Activated CD4-positive, alpha-beta T cell treated with anti-CD3 and anti-CD28 coated beads, Interleukin-10, Interleukin-2, amounts not matched to agents 100 ng/mL and 50 ng/mL, durations not matched to agents 16 hours and 8 hours (primary cell): ENCODE measurements around the gene RHOT2.
"Not testable (repeated sequence)": the region's sequence is repeated elsewhere in the genome, so short reads cannot be mapped to it uniquely, and the experiment has no call there.

ENCODE experiments used
- DNase-seq: peaks from one replicate; pipeline ENCODE4 v3.0.0-alpha.2; 2020

The RHOT2 gene

DNA sequence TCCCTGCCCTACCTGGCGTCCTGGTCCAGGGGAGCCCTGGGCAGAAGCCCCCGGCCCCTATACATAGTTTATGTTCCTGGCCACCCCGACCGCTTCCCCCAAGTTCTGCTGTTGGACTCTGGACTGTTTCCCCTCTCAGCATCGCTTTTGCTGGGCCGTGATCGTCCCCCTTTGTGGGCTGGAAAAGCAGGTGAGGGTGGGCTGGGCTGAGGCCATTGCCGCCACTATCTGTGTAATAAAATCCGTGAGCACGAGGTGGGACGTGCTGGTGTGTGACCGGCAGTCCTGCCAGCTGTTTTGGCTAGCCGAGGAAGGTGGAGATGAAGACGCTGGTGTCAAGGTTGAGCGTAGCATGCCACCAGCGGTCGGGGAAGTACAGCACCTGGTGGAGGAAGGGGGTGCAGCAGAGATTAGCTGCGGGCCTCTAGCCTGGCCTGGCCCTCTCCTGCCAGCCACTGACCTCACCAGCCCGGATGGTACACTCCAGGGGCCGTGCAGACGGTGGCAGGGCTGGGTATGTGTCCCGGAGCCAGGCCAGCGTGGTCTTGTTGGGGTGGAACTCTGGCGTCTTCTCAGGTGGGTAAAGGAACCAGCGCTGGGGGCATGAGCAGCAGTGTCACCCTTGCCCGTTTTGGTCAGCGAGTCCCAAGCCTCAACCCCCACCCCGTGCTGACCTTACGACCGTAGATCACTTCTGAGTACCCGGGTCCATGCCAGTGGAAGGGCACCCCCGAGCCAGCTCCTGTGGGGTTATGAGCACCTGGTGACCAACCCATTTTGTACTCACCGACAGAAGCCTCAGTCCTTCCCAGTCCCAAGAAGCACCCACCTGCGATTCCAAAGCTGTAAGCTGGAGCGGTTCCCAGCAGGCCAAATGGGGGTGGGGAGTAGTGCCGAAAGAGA is 14.8 kb downstream of the RHOT2 start:
- DNase-seq: no peak

DNA sequence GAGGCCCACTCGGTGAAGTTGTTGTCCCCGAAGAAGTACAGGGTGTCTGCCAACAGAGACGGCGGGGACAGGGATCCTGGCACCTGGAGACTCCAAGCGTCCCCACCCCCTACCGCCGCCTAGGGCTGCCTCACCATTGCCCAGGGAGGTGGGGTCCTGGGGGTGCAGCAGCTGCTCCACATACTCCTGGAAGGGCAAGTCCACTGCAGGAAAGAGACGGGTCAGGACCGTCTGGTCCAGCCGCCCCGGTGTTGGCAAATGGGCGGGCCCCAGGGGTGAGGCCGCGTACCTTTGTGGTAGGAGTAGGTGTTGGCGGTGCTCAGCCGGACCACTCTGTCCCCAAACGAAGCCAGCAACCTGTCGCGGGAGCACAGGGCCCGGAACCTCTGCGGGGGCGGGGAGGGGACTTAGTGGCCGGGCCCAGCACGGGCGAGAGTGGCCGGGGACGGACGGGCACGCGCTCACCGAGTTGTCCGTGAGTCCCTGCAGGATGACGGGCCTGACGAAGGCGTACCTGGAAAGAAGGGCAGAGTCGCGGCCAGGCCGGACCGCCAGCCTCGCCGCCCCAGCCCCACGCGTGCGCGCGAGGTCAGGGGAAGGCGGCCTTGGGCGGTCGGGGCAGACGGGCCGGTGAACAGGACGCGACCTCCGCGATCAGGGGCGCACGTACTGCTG is 15.6 kb downstream of the RHOT2 start:
- DNase-seq: no peak

DNA sequence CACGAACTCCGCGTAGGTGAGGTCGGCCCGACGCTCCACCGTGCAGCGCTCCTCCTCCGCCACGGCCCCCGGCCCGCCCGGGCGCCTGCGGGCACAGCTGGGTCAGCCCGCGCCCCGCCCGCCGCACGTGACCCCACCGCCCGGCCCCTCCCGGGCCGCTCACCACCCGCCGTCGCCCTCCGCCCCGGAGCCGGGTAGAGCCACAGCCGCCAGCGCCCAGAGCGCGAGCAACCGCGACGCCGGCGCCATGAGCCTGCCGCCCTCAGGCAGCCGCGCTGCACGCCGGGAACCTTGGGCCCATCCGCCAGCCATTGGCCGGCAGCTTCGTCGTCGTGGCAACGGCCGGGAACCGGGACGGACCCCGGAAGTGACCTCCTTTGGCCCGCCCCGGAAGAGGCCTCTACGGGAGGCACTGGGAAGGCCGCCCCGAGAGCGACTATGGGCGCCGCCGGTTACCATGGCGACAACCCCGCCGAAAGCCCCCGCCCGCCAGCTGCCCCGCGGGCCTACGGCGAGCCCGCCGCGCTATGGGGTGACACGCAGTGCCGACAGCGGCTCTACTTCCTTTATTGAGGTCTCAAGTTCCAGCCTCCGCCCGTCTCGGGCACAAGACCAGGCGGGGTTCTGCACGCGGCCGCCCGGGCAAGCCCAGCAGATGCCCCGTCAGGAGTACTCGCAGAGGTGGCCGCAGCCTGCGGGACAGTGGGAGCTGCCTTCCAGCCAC is 16.3 kb downstream of the RHOT2 start, which contains the start of gene JMJD8:
Gene JMJD8 (minus strand): TSS at position 264 of the 724 bp plus-strand sequence. CDS start 15 bp downstream, at position 249.
- DNase-seq: peak; percentile 99

DNA sequence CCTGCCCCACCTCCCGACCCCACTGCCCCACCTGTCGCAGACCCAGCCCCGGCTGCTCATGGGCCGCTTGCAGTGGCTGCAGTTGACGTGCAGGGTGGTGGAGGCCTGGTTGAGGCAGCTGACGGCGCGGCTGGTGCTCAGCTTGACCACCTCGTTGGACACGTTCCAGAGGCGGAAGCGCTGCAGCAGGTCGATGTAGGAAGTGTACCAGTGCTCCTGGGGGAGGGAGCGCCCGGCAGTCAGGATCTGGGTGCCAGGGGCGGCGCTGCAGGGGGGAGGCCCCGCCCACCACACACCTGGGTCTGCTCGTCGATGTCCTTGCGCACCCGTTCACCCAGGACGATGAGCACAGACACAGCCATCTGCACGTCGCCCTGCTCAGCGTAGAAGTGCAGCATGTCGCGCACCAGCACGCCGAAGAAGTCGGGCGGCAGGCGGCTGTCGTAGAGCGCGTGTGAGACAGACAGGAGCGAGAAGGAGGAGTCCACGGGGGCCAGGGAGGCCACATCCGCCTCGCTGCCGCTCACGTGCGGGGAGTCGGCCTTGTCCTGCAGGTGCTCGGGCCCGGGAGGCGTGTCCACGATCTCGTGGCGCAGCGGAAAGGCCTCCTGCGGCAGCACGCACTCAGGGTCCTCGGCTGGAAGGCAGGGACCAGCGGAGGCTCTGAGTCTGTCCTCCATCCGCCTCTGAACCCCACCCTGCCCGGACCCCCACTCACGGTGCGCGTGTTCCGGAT is 17.2 kb downstream of the RHOT2 start:
- no peak for DNase-seq

DNA sequence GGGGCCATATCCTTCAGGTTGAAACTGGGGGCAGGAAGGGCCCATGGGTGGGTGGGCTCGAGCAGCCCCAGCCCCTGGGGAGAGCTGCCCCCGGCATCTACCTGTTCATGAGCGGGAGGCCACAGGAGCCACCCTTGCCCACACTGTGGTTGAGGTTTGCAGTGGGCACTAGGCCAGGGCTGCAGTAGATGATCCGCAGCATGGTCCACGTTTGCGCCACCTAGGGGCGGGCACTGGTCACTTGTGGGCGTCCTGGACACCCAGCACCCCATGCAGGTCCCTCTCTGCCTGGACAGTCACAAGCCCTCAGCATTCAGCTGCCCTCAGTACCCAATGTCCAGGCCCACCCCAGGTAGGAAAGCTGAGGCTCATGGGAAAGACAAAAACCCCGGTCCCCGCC is 18.0 kb downstream of the RHOT2 start:
- DNase-seq: no peak

DNA sequence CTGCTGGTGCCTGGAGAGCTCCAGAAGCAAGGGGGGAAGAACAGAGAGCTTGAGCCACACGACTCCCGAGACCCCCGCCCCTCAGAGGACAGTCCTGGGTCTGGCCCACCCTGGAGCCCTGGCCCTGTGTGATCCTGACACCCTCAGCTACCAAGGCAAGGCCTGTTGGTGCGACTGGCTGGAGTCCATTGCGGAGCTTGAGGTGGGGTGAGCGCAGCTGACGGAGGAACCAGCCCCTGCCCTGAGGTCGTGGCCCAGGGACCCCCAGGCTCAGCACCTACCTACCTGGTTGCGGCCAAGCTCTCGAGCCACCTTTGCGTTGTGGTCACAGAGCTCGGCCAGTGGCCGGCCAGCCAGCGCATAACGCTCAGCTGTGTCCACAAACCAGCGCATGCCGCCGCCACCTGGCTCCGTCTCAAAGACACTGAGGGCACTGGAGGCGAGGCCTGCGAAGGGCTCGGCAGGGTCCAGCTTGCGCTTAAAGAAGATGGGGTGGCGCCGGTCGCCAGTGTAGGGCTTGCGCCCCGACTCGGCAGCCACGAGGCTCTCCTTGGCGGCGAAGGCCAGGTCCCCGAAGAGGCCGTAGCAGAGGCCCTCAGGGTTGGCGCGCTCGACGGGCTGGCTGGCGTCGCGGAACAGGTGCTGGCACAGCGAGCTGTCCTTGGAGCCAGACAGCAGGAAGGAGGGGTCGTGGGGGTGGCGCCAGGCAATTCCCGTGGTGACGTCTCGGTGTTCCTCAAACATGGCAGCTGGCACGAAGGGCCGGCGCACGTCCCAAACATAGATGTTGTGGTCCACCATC is 18.7 kb downstream of the RHOT2 start:
- DNase-seq: no peak

DNA sequence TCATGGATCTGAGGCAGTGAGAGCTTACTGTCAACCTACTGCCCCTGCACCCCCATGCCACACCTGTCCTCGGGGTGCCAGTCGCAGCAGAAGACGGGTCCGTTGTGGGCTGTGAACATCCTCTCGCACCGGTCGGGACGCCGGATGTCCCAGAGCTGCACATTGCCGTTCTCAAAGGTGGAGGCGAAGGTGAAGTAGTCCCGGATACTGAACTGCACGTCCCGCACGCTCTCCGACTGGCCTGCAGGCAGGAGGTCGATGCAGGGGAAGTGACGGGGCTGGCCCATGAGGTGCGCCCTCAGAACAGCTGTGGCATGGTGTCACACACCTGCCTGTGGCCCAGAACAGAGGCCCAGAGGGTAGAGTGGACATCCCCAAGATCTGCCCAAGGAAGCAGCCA is 19.6 kb downstream of the RHOT2 start:
- DNase-seq: no peak

DNA sequence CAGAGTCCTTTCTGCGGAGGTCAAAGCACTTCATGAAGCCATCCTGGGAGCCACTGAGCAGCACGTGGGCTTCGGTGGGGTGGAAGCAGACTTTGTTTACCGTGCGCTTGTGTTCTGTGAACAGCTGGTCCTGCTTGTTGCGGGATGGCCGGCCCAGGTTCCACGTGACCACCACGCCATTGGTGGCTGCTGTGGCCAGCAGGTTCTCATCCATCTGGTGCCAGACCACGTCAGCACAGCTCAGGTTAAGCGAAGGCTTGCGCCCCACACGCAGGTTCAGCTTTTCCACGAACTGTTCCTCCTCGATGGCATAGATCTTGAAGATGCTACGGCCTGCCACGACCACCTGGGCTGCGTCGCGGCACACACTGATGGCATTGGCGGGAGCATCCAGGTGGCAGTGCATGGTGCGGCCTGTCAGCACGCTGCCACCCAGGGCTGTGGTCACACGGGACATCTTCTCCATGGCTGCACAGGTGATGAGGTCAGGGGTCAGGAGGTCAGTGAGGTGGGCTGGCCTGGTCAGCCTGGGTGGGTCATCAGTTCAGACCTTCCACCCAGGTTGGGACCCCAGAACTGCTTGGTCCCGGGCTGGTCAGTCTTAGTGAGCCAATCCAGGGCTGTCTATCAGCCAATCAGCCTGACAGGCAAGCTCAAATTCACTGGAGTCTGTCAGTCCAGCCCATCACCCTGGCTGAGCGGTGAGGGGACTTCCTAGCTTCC is 21.4 kb downstream of the RHOT2 start:
- DNase-seq: no peak

DNA sequence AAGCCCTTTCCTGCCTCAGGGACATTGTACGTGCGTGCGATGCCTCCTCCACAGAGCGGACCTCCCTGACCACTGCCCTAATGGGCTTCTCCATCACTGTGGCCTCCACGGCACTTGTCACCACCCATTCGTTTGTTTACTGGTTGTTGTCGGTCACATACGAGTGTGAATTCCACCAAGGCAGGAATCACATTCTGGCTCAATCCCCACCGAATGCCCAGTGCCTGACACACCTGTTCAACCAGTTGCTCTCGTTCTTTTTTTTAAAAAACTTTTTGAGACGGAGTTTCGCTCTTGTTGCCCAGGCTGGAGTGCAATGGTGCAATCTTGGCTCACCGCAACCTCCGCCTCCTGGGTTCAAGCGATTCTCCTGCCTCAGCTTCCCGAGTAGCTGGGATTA is 23.3 kb downstream of the RHOT2 start:
- DNase-seq: not testable (repeated sequence)

DNA sequence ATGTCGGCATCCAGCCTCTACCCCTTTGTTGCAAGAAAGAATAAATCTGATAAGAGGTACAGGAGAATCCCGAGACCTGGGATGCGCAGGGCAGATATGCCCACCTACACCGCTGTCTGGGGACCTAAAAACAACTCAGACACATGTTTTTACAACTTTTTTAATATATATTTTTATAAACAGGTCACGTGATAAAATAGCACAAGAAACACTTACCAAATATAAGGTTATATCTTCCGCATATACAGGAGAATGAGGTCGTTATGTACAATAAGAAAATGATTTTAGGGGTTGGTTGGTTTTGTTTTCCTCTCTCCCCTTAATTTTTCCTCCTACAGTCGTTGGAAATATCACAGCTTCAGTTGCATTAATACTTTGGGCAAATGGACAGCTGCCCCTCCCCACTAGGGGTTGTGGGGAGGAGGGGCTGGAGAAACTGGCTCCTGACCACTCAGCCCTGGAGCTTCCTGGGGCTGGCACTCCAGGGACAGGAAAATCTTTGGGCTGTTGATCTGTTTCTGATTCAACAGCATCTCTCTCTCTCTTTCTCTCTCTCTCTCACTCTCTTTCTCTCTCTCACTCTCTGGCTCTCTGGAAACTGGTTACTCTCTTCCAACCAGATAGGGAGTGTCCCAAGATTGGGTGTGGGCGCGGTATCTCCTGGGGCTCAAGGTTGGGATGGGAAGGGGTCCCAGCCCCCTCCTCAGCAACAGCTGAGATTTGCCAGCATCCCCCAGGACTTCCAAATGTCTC is 24.6 kb downstream of the RHOT2 start:
- DNase-seq: no peak

DNA sequence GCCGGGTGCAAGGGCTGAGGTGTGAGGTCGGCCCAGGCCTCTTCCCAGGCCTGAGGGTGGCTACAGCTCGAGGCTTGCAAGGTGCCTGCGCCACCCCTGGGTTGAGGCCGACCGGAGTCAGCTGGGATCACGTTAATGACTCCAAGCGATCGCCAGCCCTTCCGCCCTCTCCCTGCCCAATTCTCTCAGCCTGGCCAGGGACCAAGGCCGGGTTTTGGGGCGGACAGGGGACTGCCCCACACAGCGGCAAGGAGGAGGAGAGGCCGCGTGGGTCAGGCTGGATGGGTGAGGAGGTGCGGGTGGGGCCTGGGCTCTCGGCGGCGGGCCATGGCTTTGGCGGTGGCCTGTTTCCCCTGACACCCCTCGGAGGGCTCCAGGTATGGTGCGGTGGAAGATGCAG is 25.4 kb downstream of the RHOT2 start:
- no peak for DNase-seq

DNA sequence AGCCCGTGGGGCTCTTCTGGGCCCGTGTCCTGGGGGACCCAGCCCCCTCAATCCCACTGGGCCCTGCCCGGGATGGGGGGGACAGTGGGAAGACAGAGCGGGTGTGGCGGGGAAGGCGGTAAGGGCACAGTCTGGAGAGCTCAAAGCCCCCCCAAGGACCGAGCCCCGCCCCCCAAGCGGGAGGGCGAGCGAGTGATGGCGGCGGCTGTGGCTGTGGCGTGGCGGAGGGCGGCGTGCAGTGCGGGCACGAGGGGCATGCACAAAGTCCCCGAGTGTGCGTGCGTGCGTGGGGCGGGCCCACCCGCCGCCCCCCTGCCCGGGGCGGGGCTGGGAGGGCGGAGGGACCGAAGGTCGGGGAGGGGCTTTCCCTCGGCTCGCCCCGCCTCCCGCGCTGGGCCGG is 25.8 kb downstream of the RHOT2 start:
- DNase-seq: no peak

DNA sequence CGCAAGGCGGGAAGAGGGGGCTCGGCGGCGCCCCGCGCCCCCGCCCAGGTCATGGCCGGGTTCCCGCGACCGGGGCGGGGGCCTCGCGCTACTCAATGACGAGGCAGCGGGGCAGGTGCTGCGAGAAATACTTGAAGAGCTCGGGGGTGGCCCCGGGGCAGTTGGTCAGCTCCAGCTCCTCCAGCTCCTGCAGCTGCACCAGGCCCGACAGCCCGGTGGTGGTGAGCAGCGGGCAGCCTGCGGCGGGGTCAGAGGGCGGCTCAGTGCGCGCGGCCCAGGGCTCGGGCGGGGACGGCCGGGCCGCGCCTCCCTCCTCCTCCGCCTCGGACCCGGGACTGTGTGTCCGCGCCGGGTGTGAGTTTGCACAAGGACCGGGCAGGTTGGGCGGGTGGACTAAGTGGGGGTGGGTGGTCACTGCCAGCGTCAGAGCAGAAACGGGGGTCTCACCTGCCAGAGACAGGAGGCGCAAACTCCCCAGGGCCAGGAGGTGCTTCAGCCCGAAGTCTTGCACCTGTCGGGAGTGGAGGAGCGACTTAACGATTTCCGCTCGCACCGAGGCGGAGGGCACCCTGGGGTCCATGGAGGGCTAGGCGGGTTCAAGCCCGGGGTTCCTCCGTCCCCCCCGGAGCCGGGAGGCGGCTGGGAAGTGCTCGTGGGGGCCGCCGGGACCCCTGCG is 26.4 kb downstream of the RHOT2 start:
- no peak for DNase-seq

DNA sequence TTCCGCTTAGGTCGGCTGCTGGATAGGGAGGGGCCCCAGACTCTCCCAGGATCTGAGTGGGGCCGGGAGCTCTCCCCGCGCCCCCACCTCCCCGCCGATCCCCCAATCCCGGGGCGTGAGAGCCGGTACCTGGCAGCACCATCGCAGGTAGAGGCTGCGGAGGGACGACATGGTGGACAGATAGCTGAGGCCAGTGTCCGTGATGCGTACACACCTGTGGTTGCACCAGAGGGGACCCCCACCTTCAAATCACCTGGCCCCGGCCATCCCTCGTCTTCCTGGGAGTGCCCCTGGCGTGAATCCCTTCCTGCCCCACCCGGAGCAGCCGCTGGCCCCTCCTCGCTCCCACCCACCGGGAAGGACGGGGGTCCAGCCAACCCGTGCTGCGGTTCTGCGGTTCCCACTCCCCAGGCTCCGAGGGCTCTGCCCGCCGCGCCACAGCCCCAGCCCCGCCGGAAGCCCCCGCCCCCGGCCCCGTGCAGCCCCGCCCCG is 27.0 kb downstream of the RHOT2 start:
- DNase-seq: no peak

DNA sequence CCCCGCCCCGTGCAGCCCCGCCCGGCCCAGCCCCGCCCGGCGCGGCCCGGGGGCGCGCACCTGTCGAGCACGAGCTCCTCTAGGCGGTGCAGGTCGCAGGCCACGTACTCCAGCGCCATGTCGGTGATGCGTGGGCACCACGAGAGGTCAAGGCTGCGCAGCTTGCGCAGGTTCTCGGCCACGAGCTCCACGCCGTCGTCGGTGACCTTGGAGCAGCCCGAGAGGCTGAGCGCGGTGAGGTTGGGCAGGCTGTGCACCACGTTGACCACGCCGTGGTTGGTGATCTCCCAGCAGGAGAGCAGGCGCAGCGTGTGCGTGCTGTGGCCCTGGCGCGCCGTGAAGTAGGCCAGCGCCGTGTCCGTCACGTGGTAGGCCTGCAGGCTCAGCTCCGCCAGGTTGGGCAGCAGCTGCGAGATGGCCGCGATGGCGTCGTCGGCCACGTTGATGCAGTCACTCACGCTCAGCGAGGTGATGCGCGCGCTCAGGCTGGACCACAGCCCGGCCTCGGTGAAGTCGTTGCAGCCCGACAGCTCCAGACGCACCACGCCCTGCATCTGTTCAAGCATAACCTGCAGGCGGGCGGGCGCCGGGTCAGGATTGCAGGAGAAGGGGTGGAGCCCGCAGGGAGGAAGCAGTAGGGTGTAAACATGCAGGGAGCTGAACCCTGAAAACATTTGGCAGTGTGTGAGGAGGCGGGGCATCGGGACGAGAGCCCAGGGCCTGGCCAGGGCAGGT is 27.6 kb downstream of the RHOT2 start:
- peak; percentile 76 for DNase-seq

DNA sequence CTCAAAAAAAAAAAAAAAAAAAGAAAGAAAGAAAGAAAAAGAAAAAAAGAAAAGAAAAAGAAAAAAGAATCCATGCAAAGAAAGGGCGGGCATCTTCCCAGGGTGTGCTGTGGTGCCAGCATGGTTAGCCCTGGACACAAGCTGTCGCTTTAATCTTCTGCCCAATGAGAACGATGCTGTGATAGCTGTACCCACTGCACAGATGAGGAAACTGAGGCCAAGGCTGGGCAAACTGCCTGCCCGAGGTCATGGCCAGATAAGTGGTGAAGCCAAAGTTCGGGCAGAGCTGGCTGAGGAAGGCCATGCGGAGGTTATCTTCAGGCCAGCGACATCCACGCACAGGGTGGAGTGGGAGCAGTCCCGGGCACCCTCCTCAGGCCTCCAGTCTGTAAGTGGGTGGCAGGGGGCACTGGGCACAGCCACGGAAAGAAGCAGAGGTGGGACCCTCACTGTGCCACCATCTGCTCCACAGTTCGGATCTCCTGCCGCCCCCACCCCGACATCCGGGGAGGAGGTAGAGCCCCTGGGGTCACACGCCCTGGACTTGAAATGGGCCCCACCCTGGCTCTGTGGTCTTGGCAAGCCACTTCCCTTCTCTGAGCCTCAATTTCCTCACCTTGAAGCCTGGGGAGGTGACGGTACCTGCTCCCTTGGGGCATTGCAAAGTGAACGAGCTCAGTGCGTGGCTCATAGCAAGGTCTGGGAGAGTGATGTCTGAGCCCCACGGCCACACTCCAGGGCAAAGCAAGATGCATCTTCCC is 31.2 kb downstream of the RHOT2 start:
- DNase-seq: no peak

DNA sequence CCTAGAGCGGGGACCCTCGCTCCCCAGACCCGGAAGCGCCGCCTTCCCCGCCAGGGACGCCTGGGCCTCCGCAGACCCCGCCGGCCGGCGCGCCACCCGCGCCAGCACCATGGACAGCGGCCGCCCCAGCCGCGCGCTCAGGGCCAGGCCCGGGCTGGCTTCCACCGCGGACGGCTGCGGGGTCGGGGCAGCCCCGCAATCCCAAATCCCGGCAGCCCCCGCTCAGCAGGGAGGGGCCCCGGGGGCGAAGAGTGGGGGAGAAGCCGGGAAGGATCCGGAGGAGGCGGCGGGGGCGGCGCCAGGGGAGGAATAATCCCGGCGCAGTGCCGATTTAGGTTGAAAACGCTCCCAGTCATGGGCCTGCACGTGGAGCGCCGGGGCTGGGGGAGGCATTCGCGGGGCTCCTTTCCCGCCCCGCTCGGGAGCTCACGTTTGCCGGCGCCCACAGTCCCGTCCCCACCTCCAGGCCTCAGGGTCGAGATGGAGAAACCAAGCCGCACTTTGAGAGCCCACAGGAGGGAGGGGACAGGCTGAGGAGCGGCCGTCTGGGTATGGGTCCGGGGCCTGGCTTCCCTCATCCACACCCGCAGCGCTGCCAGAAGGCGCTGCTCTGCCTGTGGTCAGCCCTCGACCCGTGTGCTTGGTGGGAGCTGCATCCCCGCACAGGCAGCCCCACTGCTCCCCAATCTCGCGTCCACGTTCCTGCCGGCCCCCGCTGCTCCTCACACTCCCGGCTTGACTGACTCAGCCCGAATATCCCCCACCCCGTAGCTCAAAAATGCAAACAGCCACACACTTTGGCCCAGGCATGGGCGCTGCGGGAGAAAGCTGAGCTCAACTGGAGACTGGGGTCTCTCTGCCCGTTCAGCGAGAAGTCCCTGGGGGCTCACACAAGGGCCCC is 33.0 kb downstream of the RHOT2 start:
- DNase-seq: no peak
